HepG2 (cell line): ENCODE data around the gene RPS6KA2. TPM values are rescaled to one million over a fixed set of nuclear protein-coding genes. Genes with fewer than 3 reads are reported as not detected.

Source experiments
- ATF7-NPFF ChIP-seq: sonication (generic); formaldehyde crosslinking; IDR thresholded peaks from 2 replicates; pipeline ENCODE4 v1.8.1; 2023; ENCODE audit warnings: mild to moderate bottlenecking, low read depth, missing genetic modification reagents, moderate library complexity
- CHD2 ChIP-seq: IDR thresholded peaks from 2 replicates; pipeline ENCODE4 v1.6.1; 2011; ENCODE audit warnings: low read depth, low read length, improper control_type of control experiment
- GPN1 ChIP-seq: sonication (generic); formaldehyde crosslinking; IDR thresholded peaks from 2 replicates; pipeline ENCODE4 v1.5.1; 2020; ENCODE audit warnings: missing genetic modification reagents, borderline replicate concordance
- GRHL1 ChIP-seq: sonication (generic); formaldehyde crosslinking; conservative IDR thresholded peaks from 2 replicates; pipeline ENCODE4 v1.8.0; 2022; ENCODE audit warnings: missing genetic modification reagents
- JDP2 ChIP-seq: sonication (generic); formaldehyde crosslinking; IDR thresholded peaks from 2 replicates; pipeline ENCODE4 v1.8.1; 2022; ENCODE audit warnings: missing genetic modification reagents, borderline replicate concordance
- KDM1A ChIP-seq: IDR thresholded peaks from 2 replicates; pipeline ENCODE4 v1.6.1; 2016; ENCODE audit warnings: missing compliant biosample characterization
- LBX2 ChIP-seq: sonication (generic); formaldehyde crosslinking; IDR thresholded peaks from 2 replicates; pipeline ENCODE4 v1.5.0; 2020; ENCODE audit warnings: missing genetic modification reagents, mild to moderate bottlenecking, borderline replicate concordance
- MBNL3 ChIP-seq: fragments of 250-450 bp; sonication (Bioruptor Pico); conservative IDR thresholded peaks from 2 replicates; pipeline ENCODE4 v1.8.0; 2022; ENCODE audit warnings: mild to moderate bottlenecking, inconsistent platforms
- NFYB ChIP-seq: sonication (generic); formaldehyde crosslinking; IDR thresholded peaks from 2 replicates; pipeline ENCODE4 v1.4.0; 2020; ENCODE audit warnings: missing genetic modification reagents
- POLR2A ChIP-seq, 2 experiments: IDR thresholded peaks; 2 replicates each; pipeline ENCODE4 v1.6.1; 2011; ENCODE audit warnings: low read depth in 2 of 2, low read length in 2 of 2, mild to moderate bottlenecking in 1 of 2, moderate library complexity in 1 of 2; ENCODE audit not compliant: insufficient read depth in 1 of 2
- RNF2 ChIP-seq: fragments of 450-650 bp; conservative IDR thresholded peaks from 2 replicates; pipeline ENCODE4 v1.6.1; 2016; ENCODE audit warnings: low read depth
- SAP130 ChIP-seq: IDR thresholded peaks from 2 replicates; pipeline ENCODE4 v1.6.1; 2016; ENCODE audit warnings: low read depth
- SIN3A ChIP-seq: IDR thresholded peaks from 2 replicates; pipeline ENCODE4 v1.6.1; 2011; ENCODE audit warnings: low read depth, mild to moderate bottlenecking, control low read depth, low read length, borderline replicate concordance
- SMYD3 ChIP-seq: sonication (generic); formaldehyde crosslinking; IDR thresholded peaks from 2 replicates; pipeline ENCODE4 v1.8.1; 2023; ENCODE audit warnings: mild to moderate bottlenecking, missing genetic modification reagents
- SP1 ChIP-seq, 2 experiments: fragments of 450-650 bp in 1 of 2; sonication (generic) in 1 of 2; formaldehyde crosslinking in 1 of 2; IDR thresholded peaks; 2 replicates each; pipeline versions ENCODE4 v1.4.0 to v1.6.1; 2016 to 2020; ENCODE audit warnings: missing genetic modification reagents in 1 of 2
- SSRP1 ChIP-seq: IDR thresholded peaks from 2 replicates; pipeline ENCODE4 v1.6.1; 2016; ENCODE audit warnings: control low read depth
- TOE1 ChIP-seq: sonication (generic); formaldehyde crosslinking; IDR thresholded peaks from 2 replicates; pipeline ENCODE4 v1.4.0; 2020; ENCODE audit warnings: mild to moderate bottlenecking, missing genetic modification reagents
- TOPORS ChIP-seq: sonication (generic); formaldehyde crosslinking; IDR thresholded peaks from 2 replicates; pipeline ENCODE4 v1.8.0; 2023; ENCODE audit warnings: mild to moderate bottlenecking, missing genetic modification reagents
- ZFP37 ChIP-seq: sonication (generic); formaldehyde crosslinking; IDR thresholded peaks from 2 replicates; pipeline ENCODE4 v1.4.0; 2020; ENCODE audit warnings: missing genetic modification reagents, borderline replicate concordance
- ZNF124 ChIP-seq: sonication (generic); formaldehyde crosslinking; IDR thresholded peaks from 2 replicates; pipeline ENCODE4 v1.4.0; 2020; ENCODE audit warnings: missing genetic modification reagents
- ZNF225 ChIP-seq: sonication (generic); formaldehyde crosslinking; IDR thresholded peaks from 2 replicates; pipeline ENCODE4 v1.4.0; 2020; ENCODE audit warnings: mild to moderate bottlenecking, missing genetic modification reagents
- ZNF34 ChIP-seq: sonication (generic); formaldehyde crosslinking; IDR thresholded peaks from 2 replicates; pipeline ENCODE4 v1.4.0; 2020; ENCODE audit warnings: mild to moderate bottlenecking, missing genetic modification reagents, borderline replicate concordance
- ZNF552 ChIP-seq: sonication (generic); formaldehyde crosslinking; IDR thresholded peaks from 2 replicates; pipeline ENCODE4 v1.9.0; 2022; ENCODE audit warnings: missing genetic modification reagents, mild to moderate bottlenecking, borderline replicate concordance
- ZNF841 ChIP-seq: sonication (generic); formaldehyde crosslinking; IDR thresholded peaks from 2 replicates; pipeline ENCODE4 v1.8.1; 2023; ENCODE audit warnings: missing genetic modification reagents, borderline replicate concordance
- ZSCAN31 ChIP-seq: sonication (generic); formaldehyde crosslinking; IDR thresholded peaks from 2 replicates; pipeline ENCODE4 v1.5.0; 2020; ENCODE audit warnings: low read depth, mild to moderate bottlenecking, missing genetic modification reagents
- polyA plus RNA-seq, 8 experiments: library from polyadenylated mRNA; depleted of rRNA in 3 of 8; stranded (reverse) in 7 of 8; unstranded in 1 of 8; fragments of >200 nt; fragmentation: Illumina TruSeq in 4 of 8; extraction: Trizol in 4 of 8; gene quantifications; 2 replicates each; pipeline versions ENCODE4 v1.2.1 to v1.2.3, GENCODE V29; 2011 to 2016; ENCODE audit warnings: low read depth in 4 of 8, missing spikeins in 1 of 8, mixed read lengths in 1 of 8; ENCODE audit not compliant: insufficient read depth in 1 of 8
- total RNA-seq, 5 experiments: library from RNA; depleted of rRNA; stranded (reverse); fragments of >200 nt; fragmentation: Illumina TruSeq; extraction: Trizol; gene quantifications; 2 replicates each; pipeline ENCODE4 v1.2.3, GENCODE V29; 2016; ENCODE audit warnings: low read depth in 1 of 5
- TF ChIP-seq, protein P1 (sequence below): sonication (generic); formaldehyde crosslinking; IDR thresholded peaks from 2 replicates; pipeline ENCODE4 v1.5.0; 2020; ENCODE audit warnings: mild to moderate bottlenecking, missing genetic modification reagents
- TF ChIP-seq, protein P2 (sequence below): sonication (generic); formaldehyde crosslinking; IDR thresholded peaks from 2 replicates; pipeline ENCODE4 v1.4.0; 2020; ENCODE audit warnings: low read depth, mild to moderate bottlenecking, missing genetic modification reagents

Gene RPS6KA2
- total and polyA plus RNA-seq, 2 of the 13 experiments (the other 11 are each of a cell fraction or from before 2014, with no cell fraction given): 0.22 to 0.38 TPM

DNA sequence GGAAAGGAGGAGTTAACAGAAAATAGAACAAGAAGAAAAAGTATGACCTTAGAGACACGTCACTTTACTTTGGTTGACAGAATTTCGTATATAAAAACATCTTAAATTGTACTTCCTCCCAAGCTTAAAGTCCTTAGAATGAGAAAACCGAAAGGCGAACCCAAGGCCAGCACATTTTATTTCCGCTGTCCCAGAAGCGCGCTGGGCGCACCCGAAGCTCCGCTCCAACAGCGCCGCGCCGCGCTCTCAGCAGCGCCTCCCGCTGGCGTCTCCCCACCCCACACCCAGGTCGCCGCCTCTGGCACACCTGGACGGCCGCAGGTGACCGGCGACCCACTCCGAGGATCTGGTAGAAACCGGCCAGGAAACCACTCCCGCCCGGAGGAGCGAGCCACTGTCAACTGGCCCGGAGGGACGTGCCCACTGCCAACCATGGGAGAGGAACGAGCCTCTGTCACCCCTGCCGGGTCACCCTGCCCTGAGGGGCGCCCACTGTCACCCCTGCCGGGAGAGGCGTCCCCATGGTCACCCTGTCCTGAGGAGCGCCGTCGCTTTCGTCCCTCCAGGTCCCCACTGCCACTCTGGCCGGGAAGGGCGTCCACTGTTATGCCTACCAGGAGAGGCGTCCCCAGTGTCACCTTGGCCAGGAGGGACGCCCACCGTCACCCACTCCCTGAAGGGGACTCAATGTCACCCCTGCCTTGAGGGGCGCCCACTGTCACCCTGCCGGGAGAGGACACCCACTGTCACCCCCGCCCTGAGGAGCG is 245.1 kb downstream of the RPS6KA2 start (continued):
- TF ChIP-seq SP1 (IDR thresholded peaks at IDR 0.05): no peak
- no peak for TF ChIP-seq SP1 (CRISPR knock-in tag; IDR thresholded peaks at IDR 0.05)
- TF ChIP-seq NFYB (CRISPR knock-in tag): no peak
- peak; percentile 83; the same call in 1 of the 2 replicates for TF ChIP-seq LBX2 (CRISPR knock-in tag)
- no peak; a peak in 1 of 4 replicates for TF ChIP-seq POLR2A (IDR thresholded peaks at IDR 0.05; ENCODE audit: insufficient read depth in 1 of 2, low read depth in 2 of 2, low read length in 2 of 2)
- no peak for TF ChIP-seq SSRP1 (CRISPR knock-in tag)
- TF ChIP-seq ZNF552 (CRISPR knock-in tag): peak; percentile 69; the same call in 1 of the 2 replicates
- TF ChIP-seq ZFP37 (CRISPR knock-in tag): peak; percentile 22; the same call in 1 of the 2 replicates
- TF ChIP-seq TOPORS (CRISPR knock-in tag): 0 out of 2 replicates have a peak, but pooled peaks have one; percentile 34
- TF ChIP-seq GRHL1 (CRISPR knock-in tag): no peak
- no peak for TF ChIP-seq ZNF225
- 0 out of 2 replicates have a peak, but pooled peaks have one; percentile 58 for TF ChIP-seq KDM1A (CRISPR knock-in tag)
- TF ChIP-seq MBNL3 (CRISPR knock-in tag): no peak
- TF ChIP-seq, protein P1, sequence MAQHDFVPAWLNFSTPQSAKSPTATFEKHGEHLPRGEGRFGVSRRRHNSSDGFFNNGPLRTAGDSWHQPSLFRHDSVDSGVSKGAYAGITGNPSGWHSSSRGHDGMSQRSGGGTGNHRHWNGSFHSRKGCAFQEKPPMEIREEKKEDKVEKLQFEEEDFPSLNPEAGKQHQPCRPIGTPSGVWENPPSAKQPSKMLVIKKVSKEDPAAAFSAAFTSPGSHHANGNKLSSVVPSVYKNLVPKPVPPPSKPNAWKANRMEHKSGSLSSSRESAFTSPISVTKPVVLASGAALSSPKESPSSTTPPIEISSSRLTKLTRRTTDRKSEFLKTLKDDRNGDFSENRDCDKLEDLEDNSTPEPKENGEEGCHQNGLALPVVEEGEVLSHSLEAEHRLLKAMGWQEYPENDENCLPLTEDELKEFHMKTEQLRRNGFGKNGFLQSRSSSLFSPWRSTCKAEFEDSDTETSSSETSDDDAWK: no peak
- no peak for TF ChIP-seq GPN1
- peak; percentile 96 for TF ChIP-seq SAP130 (CRISPR knock-in tag)
- no peak for TF ChIP-seq ZNF841 (CRISPR knock-in tag)
- no peak for TF ChIP-seq JDP2 (CRISPR knock-in tag)
- TF ChIP-seq SIN3A: peak; percentile 89; the same call in 1 of the 2 replicates
- peak; percentile 79; the same call in 1 of the 2 replicates for TF ChIP-seq ZNF124 (CRISPR knock-in tag)
- TF ChIP-seq, protein P2, sequence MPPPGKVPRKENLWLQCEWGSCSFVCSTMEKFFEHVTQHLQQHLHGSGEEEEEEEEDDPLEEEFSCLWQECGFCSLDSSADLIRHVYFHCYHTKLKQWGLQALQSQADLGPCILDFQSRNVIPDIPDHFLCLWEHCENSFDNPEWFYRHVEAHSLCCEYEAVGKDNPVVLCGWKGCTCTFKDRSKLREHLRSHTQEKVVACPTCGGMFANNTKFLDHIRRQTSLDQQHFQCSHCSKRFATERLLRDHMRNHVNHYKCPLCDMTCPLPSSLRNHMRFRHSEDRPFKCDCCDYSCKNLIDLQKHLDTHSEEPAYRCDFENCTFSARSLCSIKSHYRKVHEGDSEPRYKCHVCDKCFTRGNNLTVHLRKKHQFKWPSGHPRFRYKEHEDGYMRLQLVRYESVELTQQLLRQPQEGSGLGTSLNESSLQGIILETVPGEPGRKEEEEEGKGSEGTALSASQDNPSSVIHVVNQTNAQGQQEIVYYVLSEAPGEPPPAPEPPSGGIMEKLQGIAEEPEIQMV (CRISPR knock-in tag): no peak
- no peak for TF ChIP-seq RNF2
- no peak; the same call in 1 of the 2 replicates for TF ChIP-seq SMYD3 (CRISPR knock-in tag)
- peak; percentile 93 for TF ChIP-seq TOE1 (CRISPR knock-in tag)
- peak; percentile 30; the same call in 1 of the 2 replicates for TF ChIP-seq CHD2
- TF ChIP-seq ATF7-NPFF: no peak
- 0 out of 2 replicates have a peak, but pooled peaks have one; percentile 21 for TF ChIP-seq ZNF34 (CRISPR knock-in tag)
- no peak for TF ChIP-seq ZSCAN31 (CRISPR knock-in tag)
